GM12878 (cell line): ENCODE data around the gene ZNF180. TPM values are rescaled to one million over a fixed set of nuclear protein-coding genes. Genes with fewer than 3 reads are reported as not detected.

ENCODE experiments used
- BMI1 ChIP-seq: fragments of 450-650 bp; IDR thresholded peaks from 2 replicates; pipeline ENCODE4 v1.6.1; 2016; ENCODE audit warnings: mild to moderate bottlenecking, moderate library complexity, borderline replicate concordance
- CBFB ChIP-seq: IDR thresholded peaks from 2 replicates; pipeline ENCODE4 v1.6.1; 2016; ENCODE audit warnings: antibody characterized with exemption, low read depth
- CBX3 ChIP-seq: fragments of 200-600 bp; sonication (generic); IDR thresholded peaks from 2 replicates; pipeline ENCODE4 v1.6.1; 2016; ENCODE audit warnings: low read depth, borderline replicate concordance
- CREM ChIP-seq: IDR thresholded peaks from 2 replicates; pipeline ENCODE4 v1.6.1; 2014; ENCODE audit warnings: antibody characterized with exemption, low read depth
- FOXM1 ChIP-seq: IDR thresholded peaks from 2 replicates; pipeline ENCODE4 v1.6.1; 2012; ENCODE audit warnings: low read depth, mild to moderate bottlenecking, inconsistent platforms, low read length, moderate library complexity
- HCFC1 ChIP-seq: fragments of 150-350 bp; IDR thresholded peaks from 2 replicates; pipeline ENCODE4 v1.6.1; 2014; ENCODE audit warnings: low read length
- NFXL1 ChIP-seq: fragments of 450-650 bp; IDR thresholded peaks from 2 replicates; pipeline ENCODE4 v1.6.1; 2017; ENCODE audit warnings: antibody characterized with exemption, mild to moderate bottlenecking, borderline replicate concordance
- NRF1 ChIP-seq: conservative IDR thresholded peaks from 2 replicates; pipeline ENCODE4 v1.6.1; 2011; ENCODE audit warnings: mild to moderate bottlenecking, low read depth, low read length, improper control_type of control experiment
- PKNOX1 ChIP-seq: fragments of 450-650 bp; IDR thresholded peaks from 2 replicates; pipeline ENCODE4 v1.6.1; 2016; ENCODE audit warnings: mild to moderate bottlenecking
- POU2F2 ChIP-seq: IDR thresholded peaks from 3 replicates; pipeline ENCODE4 v1.6.1; 2011; ENCODE audit warnings: low read depth, mild to moderate bottlenecking, low read length, borderline replicate concordance
- PRDM15 ChIP-seq: fragments of 450-650 bp; formaldehyde crosslinking; IDR thresholded peaks from 2 replicates; pipeline ENCODE4 v1.4.0; 2020; ENCODE audit warnings: mild to moderate bottlenecking, moderate library complexity
- RB1 ChIP-seq: fragments of 450-650 bp; formaldehyde crosslinking; IDR thresholded peaks from 2 replicates; pipeline ENCODE4 v1.6.1; 2017; ENCODE audit warnings: mild to moderate bottlenecking, borderline replicate concordance
- RCOR1 ChIP-seq: conservative IDR thresholded peaks from 2 replicates; pipeline ENCODE4 v1.6.1; 2012; ENCODE audit warnings: low read depth, low read length, improper control_type of control experiment
- SIX5 ChIP-seq: IDR thresholded peaks from 2 replicates; pipeline ENCODE4 v1.6.1; 2011; ENCODE audit warnings: mild to moderate bottlenecking, low read depth, low read length, moderate library complexity; ENCODE audit not compliant: severe bottlenecking
- SMAD1 ChIP-seq: fragments of 450-650 bp; IDR thresholded peaks from 2 replicates; pipeline ENCODE4 v1.6.1; 2018; ENCODE audit warnings: mild to moderate bottlenecking, low read depth; ENCODE audit not compliant: partially characterized antibody
- SMARCA5 ChIP-seq: fragments of 450-650 bp; IDR thresholded peaks from 2 replicates; pipeline ENCODE4 v1.6.1; 2017; ENCODE audit warnings: mild to moderate bottlenecking
- TCF3 ChIP-seq: IDR thresholded peaks from 2 replicates; pipeline ENCODE4 v1.6.1; 2012; ENCODE audit warnings: low read depth, mild to moderate bottlenecking, low read length, borderline replicate concordance; ENCODE audit not compliant: insufficient read depth
- ZBTB11 ChIP-seq: fragments of 450-650 bp; formaldehyde crosslinking; IDR thresholded peaks from 2 replicates; pipeline ENCODE4 v1.5.0; 2022; ENCODE audit warnings: mild to moderate bottlenecking, missing genetic modification characterization
- ZBTB4 ChIP-seq: fragments of 450-650 bp; formaldehyde crosslinking; IDR thresholded peaks from 2 replicates; pipeline ENCODE4 v1.4.0; 2022; ENCODE audit warnings: mild to moderate bottlenecking, moderate library complexity
- polyA plus RNA-seq, 11 experiments: library from polyadenylated mRNA; depleted of rRNA in 4 of 11; unstranded in 6 of 11; stranded (reverse) in 5 of 11; fragments of >200 nt; fragmentation: Nextera tagmentation in 4 of 11; fragmentation: Illumina TruSeq in 1 of 11; extraction: Ambion mirVana in 4 of 11; extraction: Trizol in 1 of 11; gene quantifications; 1 replicate in 1 of 11; 2 replicates in 10 of 11; pipeline versions ENCODE4 v1.2.1 to v1.2.3, GENCODE V29; 2011 to 2016; ENCODE audit warnings: inconsistent platforms in 2 of 11, missing spikeins in 2 of 11, low read depth in 1 of 11
- total RNA-seq, 4 experiments: library from RNA; depleted of rRNA in 3 of 4; stranded (reverse); fragments of >200 nt in 3 of 4; fragmentation: Illumina TruSeq in 1 of 4; extraction: Trizol in 1 of 4; gene quantifications; 2 replicates each; pipeline versions ENCODE4 v1.2.1 to v1.2.3, GENCODE V29; 2013 to 2021

Gene ZNF180
- total and polyA plus RNA-seq, 10 of the 15 experiments (the other 5 are each of a cell fraction or from before 2014, with no cell fraction given), result 1.6 to 9.0 (median 5.5) TPM

- no peak for TF ChIP-seq ZBTB11 (CRISPR knock-in tag)
- no peak for TF ChIP-seq FOXM1
- TF ChIP-seq RB1, result no peak
- TF ChIP-seq PKNOX1, result no peak
- TF ChIP-seq PRDM15 (CRISPR knock-in tag), result no peak
- no peak for TF ChIP-seq CBX3
- no peak for TF ChIP-seq BMI1
- no peak for TF ChIP-seq SMARCA5
- no peak for TF ChIP-seq NFXL1
- TF ChIP-seq SMAD1, result no peak
- TF ChIP-seq POU2F2, result no peak
- no peak for TF ChIP-seq TCF3
- no peak for TF ChIP-seq NRF1
- TF ChIP-seq CREM, result 0 out of 2 replicates have a peak, but pooled peaks have one; percentile 24
- peak; percentile 64 for TF ChIP-seq SIX5
- TF ChIP-seq ZBTB4 (CRISPR knock-in tag), result no peak
- peak; percentile 31; the same call in 1 of the 2 replicates for TF ChIP-seq HCFC1
- no peak for TF ChIP-seq CBFB
- TF ChIP-seq RCOR1, result no peak
- TF ChIP-seq, all 136 proteins: peak for 6
These were observed 52.2 kb downstream of the ZNF180 start, which contains the start of gene ZNF229 (continued) for GRCh38 chr19:44447916-44448674.
